Posterior cingulate gyrus (tissue), 11 donors: Measurements from ENCODE around the gene SLN.

Experiments used
- DNase-seq, 10 donors: peaks; one replicate each; pipeline versions ENCODE4 v3.0.0 to v3.0.0-alpha.2; 2020 to 2021; ENCODE audit warnings: mixed read lengths in 3 of 10
- intact Hi-C: fragments of 100-400 bp; cut with DNase I; formaldehyde crosslinking; loops from one replicate; pipeline ENCODE4 v1.15.1; 2023

The SLN gene

GRCh38 chr11:107719557-107720302, 7.9 kb upstream of the SLN start:
- DNase-seq = no peak
- intact Hi-C loops = no loop called here

DNA sequence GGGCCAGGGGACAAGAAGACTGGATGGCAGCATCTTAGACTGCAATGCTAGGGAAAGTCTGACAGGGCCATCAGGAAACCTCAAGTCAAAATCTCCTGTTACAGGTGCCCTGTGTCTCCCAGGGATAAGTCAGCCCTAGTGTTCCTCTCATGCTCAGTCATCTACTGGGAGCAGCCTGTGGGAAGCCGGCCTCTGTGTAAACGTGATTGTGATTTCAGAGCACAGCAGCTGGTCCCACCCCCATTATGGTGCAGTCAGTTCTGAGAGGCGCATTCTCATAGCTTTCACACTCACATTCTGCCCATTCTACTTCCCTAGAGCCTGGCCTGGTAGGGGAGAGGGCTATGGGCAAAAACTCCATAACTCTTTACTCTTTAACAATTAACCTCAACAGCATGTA, 7.2 kb upstream of the SLN start:
- peak in 1 of 10 donors; percentile 69 for DNase-seq

GRCh38 chr11:107716884-107717532, 5.2 kb upstream of the SLN start:
- no peak for DNase-seq
- intact Hi-C loops = no loop called here

More for the DNA sequence above, 7.2 kb upstream of the SLN start:
- intact Hi-C loops = no loop called here

- no peak for DNase-seq
- intact Hi-C loops = no loop called here
These were observed 1.2 kb upstream of the SLN start for GRCh38 chr11:107713009-107713408.

DNA sequence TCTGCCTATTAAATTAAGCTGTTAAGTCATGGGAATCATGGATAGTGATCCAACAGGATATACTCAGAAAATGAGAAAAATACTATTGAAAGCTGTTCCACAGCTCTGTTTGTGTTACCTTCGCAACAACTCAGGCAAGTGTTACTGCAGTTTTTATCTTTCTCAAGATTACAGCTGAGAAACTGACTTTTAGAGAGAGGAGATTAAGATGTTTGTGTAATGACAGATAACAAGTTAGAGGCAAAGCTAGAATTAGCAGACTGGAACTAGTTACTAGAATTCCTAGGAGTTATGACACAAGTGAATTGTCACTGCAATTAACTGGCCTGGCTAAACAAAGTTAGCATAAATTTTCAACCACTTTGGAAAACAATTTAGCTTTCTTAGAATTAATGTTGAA, 1.6 kb downstream of the SLN start:
- intact Hi-C loops = no loop called here
- no peak for DNase-seq

GRCh38 chr11:107708792-107709191, 3.1 kb downstream of the SLN start:
- intact Hi-C loops = no loop called here
- DNase-seq = no peak

DNA sequence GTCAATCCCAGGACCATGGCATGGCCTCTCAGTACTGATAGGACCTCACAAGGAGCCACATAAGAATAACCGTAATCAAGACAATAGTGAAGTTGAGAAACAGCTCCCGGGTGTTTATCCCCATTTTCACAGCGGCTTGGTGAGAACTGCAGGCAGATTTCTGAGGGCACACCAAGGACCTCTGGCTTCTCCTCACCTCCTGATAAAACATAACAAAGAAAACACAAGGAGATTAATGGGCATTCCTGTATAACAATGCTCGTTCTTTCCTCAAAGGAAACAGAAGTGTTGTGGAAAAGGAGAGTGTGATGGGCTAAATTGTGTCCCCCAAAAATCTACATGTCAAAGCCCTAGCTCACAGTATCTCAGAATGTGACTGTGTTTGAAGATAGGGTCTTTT, 4.0 kb downstream of the SLN start:
- no peak for DNase-seq
- intact Hi-C loops = no loop called here

DNA sequence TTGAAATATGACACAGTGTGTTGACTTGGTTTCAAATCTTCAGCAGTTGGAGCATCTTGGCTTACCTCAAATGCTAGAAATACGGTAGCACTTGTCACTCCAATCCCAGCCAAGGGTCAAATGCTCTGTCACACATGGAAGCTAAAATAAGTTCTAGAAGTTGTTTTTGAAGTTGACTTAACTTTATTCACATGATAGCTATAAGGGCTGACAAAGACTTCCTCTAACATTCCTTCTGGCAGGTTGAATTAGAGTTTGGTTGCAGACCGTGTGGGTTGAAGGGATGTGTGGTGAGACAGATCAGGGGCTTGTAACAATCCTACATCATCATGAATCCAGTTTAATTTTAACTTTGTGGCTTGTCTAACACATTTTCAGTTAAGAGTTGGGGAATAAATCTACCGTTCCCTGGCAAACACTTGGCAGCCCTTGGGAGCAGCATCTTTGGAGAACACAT, 4.6 kb downstream of the SLN start:
- intact Hi-C loops = no loop called here
- no peak for DNase-seq

- intact Hi-C loops = no loop called here
- no peak for DNase-seq
These were observed 5.3 kb downstream of the SLN start for GRCh38 chr11:107706531-107706930.

- DNase-seq = no peak
- intact Hi-C loops = no loop called here
These were observed 6.8 kb downstream of the SLN start for GRCh38 chr11:107705027-107705426.

DNA sequence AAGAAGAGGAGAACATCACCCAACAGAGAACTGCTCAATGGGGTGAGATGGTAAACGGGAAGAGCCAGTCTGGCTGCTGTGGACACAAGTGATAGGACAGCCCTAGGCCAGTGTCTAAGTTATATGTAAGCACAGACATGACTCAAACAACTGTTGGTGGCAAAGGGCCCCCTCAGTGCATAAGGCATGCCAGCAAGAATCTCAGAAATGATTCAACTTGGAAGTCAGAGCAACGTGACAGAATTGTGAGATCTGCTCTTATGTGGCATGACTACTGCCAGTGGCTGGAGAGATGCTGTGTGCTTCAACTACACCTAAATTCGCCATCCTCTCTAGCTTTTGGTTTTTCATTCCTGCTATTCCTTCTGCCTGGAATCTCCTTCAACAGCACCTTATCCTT, 7.4 kb downstream of the SLN start:
- intact Hi-C loops = no loop called here
- DNase-seq = no peak

DNA sequence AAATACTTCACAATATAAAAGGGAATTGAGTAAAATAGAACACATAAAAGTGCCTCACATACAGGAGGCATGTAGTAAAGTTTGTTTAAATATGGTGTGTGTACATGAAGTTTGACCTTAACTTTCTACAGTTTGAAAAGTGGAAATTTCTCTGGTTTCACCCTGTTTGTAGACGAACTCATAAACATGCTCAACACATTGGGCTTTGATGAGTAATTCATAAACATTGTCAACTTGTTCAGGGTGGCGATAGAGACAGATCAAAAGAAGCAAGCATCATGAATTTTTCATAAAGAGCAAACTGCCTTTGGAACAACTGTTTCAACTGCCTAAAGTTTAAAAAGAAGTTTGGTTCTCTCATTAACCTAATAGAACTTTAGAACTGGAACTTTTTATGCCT, 9.1 kb downstream of the SLN start:
- intact Hi-C loops = no loop called here
- no peak for DNase-seq

DNA sequence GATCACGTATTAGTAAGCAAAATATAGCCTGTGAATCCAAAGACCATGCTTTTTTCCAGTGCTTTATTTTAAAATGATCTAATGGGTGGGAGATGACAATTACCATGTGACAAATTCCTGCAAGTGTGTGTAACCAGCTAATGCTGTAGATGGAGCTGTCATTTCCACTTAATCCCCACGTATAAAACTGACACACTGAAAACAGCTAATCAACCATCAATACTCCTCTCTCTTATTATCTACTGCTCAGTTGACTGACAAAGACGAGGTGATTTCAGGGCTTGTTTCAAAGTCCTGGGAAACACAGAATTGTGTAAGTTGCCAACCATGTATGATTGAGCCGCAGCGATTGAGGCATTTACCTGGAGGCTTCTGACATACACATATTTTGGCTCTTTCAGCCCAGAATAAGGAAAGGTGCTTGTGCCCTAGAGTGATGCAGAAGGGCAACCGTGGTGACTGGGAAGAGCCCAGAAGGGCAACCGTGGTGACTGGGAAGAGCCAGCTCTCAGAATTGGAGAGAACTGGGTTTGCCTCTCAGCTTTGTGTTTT, 9.7 kb downstream of the SLN start:
- intact Hi-C loops = no loop called here
- DNase-seq = no peak

DNA sequence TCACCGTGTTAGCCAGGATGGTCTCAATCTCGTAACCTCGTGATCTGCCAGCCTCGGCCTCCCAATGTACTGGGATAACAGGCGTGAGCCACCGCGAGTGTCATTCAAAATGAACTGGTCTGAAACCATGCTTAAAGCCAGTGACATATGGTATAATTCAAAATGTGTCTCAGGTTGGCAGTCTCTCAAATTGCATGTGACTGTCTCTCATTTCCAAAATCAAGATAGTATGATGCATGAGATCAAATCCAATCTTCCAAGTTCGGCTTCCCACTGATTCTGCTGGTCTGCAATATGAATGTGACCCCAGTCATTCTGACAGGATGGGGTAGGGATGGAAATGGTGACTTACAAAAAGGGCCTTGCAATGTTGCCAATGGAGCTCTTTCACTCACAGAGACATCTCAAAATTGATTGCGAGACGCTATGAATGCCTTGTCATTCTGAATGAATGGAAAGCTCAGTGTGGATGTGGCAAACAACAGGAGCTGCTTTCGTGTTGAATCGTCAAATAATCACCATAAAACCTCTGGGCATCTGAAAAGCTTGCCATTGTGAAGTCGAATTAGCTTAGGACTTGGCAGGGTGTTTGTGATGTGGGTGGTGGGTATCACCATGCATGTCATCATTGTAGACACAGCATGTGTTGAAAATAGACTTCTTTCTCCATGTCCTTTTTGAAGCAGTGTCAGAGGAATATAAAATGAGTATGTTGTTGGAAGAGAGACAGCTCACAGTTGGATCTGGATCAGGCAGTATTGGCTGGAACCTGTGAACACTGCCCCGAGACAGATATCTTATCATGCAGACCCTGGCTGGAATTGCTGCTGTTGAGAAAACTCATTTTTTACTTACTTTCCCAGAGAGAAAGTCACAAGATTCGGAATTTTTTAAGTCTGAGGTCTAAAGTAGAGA, 12.2 kb downstream of the SLN start:
- no peak for DNase-seq
- intact Hi-C loops = no loop called here

DNA sequence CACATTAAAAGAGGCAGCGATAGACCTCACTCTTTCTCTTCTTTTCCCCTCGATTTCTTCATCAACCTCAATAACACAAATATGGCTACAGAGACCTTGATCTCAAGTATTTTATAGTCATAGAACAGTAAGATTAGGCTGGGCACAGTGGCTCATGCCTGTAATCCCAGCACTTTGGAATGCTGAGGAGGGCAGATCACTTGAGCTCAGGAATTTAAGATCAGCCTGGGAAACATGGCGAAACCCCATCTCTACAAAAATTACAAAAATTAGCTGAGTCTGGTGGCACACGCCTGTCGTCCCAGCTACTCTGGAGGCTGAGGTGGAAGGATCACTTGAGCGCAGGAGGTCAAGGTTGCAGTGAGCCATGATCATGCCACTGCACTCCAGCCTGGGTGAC, 14.6 kb downstream of the SLN start:
- no peak for DNase-seq
- intact Hi-C loops = no loop called here

- intact Hi-C loops = no loop called here
- no peak for DNase-seq
These were observed 15.7 kb downstream of the SLN start for GRCh38 chr11:107696140-107696539.

DNA sequence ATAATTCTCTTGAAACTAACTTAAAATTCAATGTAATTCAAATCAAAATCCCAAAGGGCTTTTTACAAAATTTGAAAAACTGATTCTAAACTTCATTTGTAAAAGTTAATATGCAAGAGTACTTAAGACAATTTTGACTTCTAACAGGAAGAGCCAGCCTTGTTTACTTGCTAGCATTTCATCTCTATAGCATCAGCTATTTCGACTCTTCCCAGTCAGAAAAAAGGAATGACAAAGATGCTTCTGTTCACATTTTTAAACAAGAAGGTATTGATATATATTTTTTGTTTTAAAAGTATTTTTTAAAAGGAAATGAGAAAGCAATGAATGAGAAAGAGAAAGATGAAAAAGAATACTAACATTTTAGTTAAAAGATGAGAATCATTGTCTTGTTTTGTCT, 16.4 kb downstream of the SLN start:
- intact Hi-C loops = no loop called here
- DNase-seq = no peak

GRCh38 chr11:107691000-107691750, 20.7 kb downstream of the SLN start:
- intact Hi-C loops = no loop called here
- DNase-seq = no peak

DNA sequence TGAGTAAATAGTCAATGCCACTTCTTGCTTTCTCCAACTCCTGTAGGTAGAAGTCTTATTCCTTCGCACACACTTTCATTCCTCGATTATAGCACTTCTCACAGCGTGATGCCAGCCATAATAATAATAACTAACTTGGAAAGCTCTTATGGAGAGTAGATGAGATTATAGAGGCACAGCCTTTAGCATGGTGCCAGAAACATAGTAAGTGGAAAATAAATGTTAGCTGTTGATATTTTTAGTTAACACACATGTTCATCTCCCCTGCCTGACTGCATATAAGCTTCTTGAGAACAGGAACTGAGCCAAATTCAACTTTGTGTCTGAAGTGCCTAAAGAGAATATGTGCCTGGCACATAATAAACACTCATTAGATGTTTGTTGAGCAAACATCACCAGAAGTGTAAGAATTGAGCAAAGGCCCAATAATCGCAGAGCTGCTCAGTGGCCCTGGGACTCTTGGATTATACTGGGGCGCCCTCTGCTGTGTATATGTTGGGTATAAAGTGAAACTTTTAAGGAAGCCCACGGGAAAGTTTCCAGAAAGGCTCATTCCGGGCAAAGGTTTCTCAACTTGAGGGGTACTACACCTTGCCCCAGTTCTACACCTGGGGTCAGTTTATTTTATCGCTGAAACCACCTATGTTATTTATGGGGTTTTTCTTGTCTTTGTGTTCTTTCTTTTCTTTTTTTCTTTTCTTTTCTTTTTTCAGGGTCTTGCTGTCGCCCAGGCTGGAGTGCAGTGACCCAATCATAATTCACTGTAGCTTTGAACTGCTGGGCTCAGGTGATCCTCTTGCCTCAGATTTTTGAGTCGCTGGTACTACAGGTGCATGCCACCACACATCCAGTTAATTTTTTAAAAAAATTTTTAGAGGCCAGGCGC, 22.3 kb downstream of the SLN start:
- DNase-seq = peak; percentile 27 to 94 (median 70)
- intact Hi-C loops = loop anchor here (1.0 to 5.0 kb wide), 3 partner anchors 113 to 140 kb away; no protein-coding TSS in a partner anchor
